MCF 10A (cell line): ENCODE data around the gene PLXNC1. TPM values are rescaled to one million over a fixed set of nuclear protein-coding genes. Genes with fewer than 3 reads are reported as not detected.

ENCODE experiments used
- BruUV-seq: library from RNA; stranded (reverse); fragments of 400-500 nt; replicated peaks from 2 replicates; lab custom pipeline; 2021; lab: Mats Ljungman, UMichigan
- CTCF ChIA-PET: fragments of 300-600 bp; sonication (Branson Sonifier 250); formaldehyde crosslinking; extraction: SDS; loops from one replicate; lab custom pipeline; 2021; ENCODE audit warnings: antibody characterized with exemption, inconsistent platforms; lab: Yijun Ruan, JAX
- POLR2A ChIA-PET: fragments of 300-600, 350-650 bp; sonication (Branson Sonifier 250); formaldehyde crosslinking; extraction: SDS; loops from one replicate; lab custom pipeline; 2020; ENCODE audit warnings: antibody characterized with exemption, inconsistent platforms; lab: Yijun Ruan, JAX
- DNase-seq: peaks from one replicate; pipeline ENCODE4 v3.0.0-alpha.2; 2018; ENCODE audit not compliant: unreplicated experiment
- H3K27ac Mint-ChIP-seq: one replicate; pipeline ENCODE4 v1.8.0; 2022; ENCODE audit warnings: mild to moderate bottlenecking, low read depth, mixed read lengths; ENCODE audit not compliant: unreplicated experiment
- H3K27me3 Mint-ChIP-seq: one replicate; pipeline ENCODE4 v1.8.0; 2022; ENCODE audit warnings: mixed read lengths; ENCODE audit not compliant: insufficient read depth, unreplicated experiment
- H3K36me3 Mint-ChIP-seq: one replicate; pipeline ENCODE4 v1.8.0; 2022; ENCODE audit warnings: mild to moderate bottlenecking, moderate library complexity, mixed read lengths; ENCODE audit not compliant: insufficient read depth, unreplicated experiment
- H3K4me1 Mint-ChIP-seq: one replicate; pipeline ENCODE4 v1.8.0; 2022; ENCODE audit warnings: mixed read lengths; ENCODE audit not compliant: insufficient read depth, unreplicated experiment
- H3K4me3 Mint-ChIP-seq: one replicate; pipeline ENCODE4 v1.8.0; 2022; ENCODE audit warnings: mild to moderate bottlenecking, moderate library complexity, mixed read lengths; ENCODE audit not compliant: unreplicated experiment
- H3K9me3 Mint-ChIP-seq: one replicate; pipeline ENCODE4 v1.8.0; 2022; ENCODE audit warnings: mixed read lengths; ENCODE audit not compliant: unreplicated experiment
- intact Hi-C: fragments of 100-400 bp; cut with micrococcal nuclease; formaldehyde crosslinking; loops from 2 replicates; pipeline ENCODE4 v1.14.1; 2022
- total RNA-seq: library from RNA; stranded (reverse); gene quantifications from 2 replicates; pipeline ENCODE4 v1.2.3, GENCODE V29; 2022
- TF ChIP-seq, protein P1 (sequence below): fragments of 200-600 bp; IDR thresholded peaks from one replicate; pipeline ENCODE4 v1.8.0; 2022; ENCODE audit warnings: antibody characterized with exemption, mild to moderate bottlenecking; ENCODE audit not compliant: unreplicated experiment

PLXNC1 gene
- total RNA-seq, 1 experiment from 2014 or later, result 2.4 TPM

- no peak overlapping the region for H3K4me3 Mint-ChIP-seq
- intact Hi-C loops, result loop anchor here (10.0 kb wide), 1 partner anchor 129 kb away; no protein-coding TSS in a partner anchor
- no peak overlapping the region for H3K27ac Mint-ChIP-seq
- TF ChIP-seq, protein P1, sequence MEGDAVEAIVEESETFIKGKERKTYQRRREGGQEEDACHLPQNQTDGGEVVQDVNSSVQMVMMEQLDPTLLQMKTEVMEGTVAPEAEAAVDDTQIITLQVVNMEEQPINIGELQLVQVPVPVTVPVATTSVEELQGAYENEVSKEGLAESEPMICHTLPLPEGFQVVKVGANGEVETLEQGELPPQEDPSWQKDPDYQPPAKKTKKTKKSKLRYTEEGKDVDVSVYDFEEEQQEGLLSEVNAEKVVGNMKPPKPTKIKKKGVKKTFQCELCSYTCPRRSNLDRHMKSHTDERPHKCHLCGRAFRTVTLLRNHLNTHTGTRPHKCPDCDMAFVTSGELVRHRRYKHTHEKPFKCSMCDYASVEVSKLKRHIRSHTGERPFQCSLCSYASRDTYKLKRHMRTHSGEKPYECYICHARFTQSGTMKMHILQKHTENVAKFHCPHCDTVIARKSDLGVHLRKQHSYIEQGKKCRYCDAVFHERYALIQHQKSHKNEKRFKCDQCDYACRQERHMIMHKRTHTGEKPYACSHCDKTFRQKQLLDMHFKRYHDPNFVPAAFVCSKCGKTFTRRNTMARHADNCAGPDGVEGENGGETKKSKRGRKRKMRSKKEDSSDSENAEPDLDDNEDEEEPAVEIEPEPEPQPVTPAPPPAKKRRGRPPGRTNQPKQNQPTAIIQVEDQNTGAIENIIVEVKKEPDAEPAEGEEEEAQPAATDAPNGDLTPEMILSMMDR, result no peak
- peaks cover 13% of the 10 kb centered on the region for H3K4me1 Mint-ChIP-seq
- ChIA-PET POLR2A (interaction anchor here (0.7 kb wide), 1 partner anchor 444 kb away, joined by 4 read pairs; no protein-coding TSS in a partner anchor), CTCF (no interaction called here)
- no peak for DNase-seq
- no TSS peak for BruUV-seq
- H3K27me3 Mint-ChIP-seq, result no peaks in the 10 kb centered on the region
- no peaks in the 10 kb centered on the region for H3K9me3 Mint-ChIP-seq
- peaks cover 6% of the 10 kb centered on the region for H3K36me3 Mint-ChIP-seq
Measured at GRCh38 chr12:94263905-94264561, 115.7 kb downstream of the PLXNC1 start.

- Mint-ChIP-seq H3K4me3 (no peak overlapping the region), H3K9me3 (no peaks in the 10 kb centered on the region), H3K36me3 (peaks cover 6% of the 10 kb centered on the region), H3K27me3 (no peaks in the 10 kb centered on the region), H3K27ac (no peak overlapping the region), H3K4me1 (peaks cover 13% of the 10 kb centered on the region)
- intact Hi-C loops, result loop anchor here (10.0 kb wide), 1 partner anchor 130 kb away; no protein-coding TSS in a partner anchor
- TF ChIP-seq, protein P1, result no peak
- BruUV-seq, result no TSS peak
- POLR2A ChIA-PET, result no interaction called here
- no peak for DNase-seq
- CTCF ChIA-PET, result no interaction called here
Measured at GRCh38 chr12:94264736-94265485, 116.5 kb downstream of the PLXNC1 start.

DNA sequence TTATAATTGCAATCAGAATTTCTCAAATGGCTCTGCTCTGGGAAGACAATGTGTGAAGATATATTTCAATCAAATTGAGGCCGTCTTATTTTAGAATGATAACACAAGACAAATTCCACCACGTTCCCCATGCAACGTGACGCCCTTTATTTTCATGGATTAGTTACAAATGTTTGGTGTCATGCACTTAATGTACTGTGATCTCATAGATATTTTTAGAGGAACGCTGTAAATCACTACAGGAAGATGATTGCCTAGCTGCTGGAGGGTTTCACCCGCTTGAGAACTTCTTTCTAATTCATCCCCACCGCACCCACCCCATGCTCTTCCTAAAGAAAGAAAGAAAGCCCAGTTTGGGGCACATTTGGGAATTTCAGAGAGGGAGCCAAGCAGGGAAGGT is 117.2 kb downstream of the PLXNC1 start:
- H3K27ac Mint-ChIP-seq, result no peak overlapping the region
- CTCF ChIA-PET, result interaction anchor here (1.1 kb wide), 1 partner anchor 131 kb away, joined by 3 read pairs; no protein-coding TSS in a partner anchor
- H3K27me3 Mint-ChIP-seq, result no peaks in the 10 kb centered on the region
- DNase-seq, result no peak
- intact Hi-C loops, result loop anchor here (10.0 kb wide), 1 partner anchor 131 kb away; no protein-coding TSS in a partner anchor
- TF ChIP-seq, protein P1, result no peak
- peaks cover 13% of the 10 kb centered on the region for H3K4me1 Mint-ChIP-seq
- BruUV-seq, result no TSS peak
- H3K36me3 Mint-ChIP-seq, result peaks cover 6% of the 10 kb centered on the region
- no peak overlapping the region for H3K4me3 Mint-ChIP-seq
- POLR2A ChIA-PET, result no interaction called here
- no peaks in the 10 kb centered on the region for H3K9me3 Mint-ChIP-seq
